Epithelial cell of esophagus (primary cell): ENCODE results near the gene FAM83C.

Experiments
- DNase-seq: peaks from one replicate; pipeline ENCODE4 v3.0.0; 2010; ENCODE audit warnings: low read depth
- H3K4me3 ChIP-seq: 2 replicates; pipeline ENCODE4 v1.5.1; 2011; ENCODE audit warnings: mild to moderate bottlenecking, low read length, control low read depth
- CTCF ChIP-seq: IDR thresholded peaks from 2 replicates; pipeline ENCODE4 v1.5.1; 2011; ENCODE audit warnings: low read depth, mild to moderate bottlenecking, low read length, control low read depth, inconsistent platforms; ENCODE audit not compliant: insufficient read depth; ENCODE audit errors: missing control alignments

The FAM83C gene

GRCh38 chr20:35238735-35239134, 53.5 kb downstream of the FAM83C start:
- DNase-seq = no peak
- no peak overlapping the region for H3K4me3 ChIP-seq
- TF ChIP-seq CTCF = no peak

DNA sequence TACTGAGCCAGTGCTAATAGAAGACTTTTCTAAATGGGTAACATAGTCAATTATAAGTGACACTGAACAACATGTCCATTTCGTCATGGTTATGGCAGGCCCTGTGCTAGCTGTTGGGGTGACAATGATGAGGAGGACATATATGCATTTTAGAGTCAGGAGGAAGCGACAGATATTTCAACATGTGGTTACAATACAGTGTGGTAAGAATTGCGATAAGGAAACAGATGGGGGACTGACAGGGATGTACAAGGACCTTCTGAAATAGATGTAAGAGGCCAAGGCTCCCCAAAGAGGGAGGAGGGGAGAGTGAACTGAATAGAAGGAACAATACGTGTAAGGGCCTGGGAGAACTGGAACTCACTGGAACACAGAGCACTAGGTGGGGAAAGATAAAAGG, 54.1 kb downstream of the FAM83C start:
- DNase-seq = no peak
- TF ChIP-seq CTCF = no peak
- no peak overlapping the region for H3K4me3 ChIP-seq

- no peak overlapping the region for H3K4me3 ChIP-seq
- no peak for TF ChIP-seq CTCF
- DNase-seq = no peak
Measured at GRCh38 chr20:35237486-35237885, 54.7 kb downstream of the FAM83C start.

- no peak for DNase-seq
- TF ChIP-seq CTCF = no peak
Measured at GRCh38 chr20:35235881-35236280, 56.3 kb downstream of the FAM83C start.

More at GRCh38 chr20:35235881-35236280, 56.3 kb downstream of the FAM83C start:
- H3K4me3 ChIP-seq = no peak overlapping the region
